Measurements from ENCODE around the gene ZNF81. TPM values are rescaled to one million over a fixed set of nuclear protein-coding genes. Genes with fewer than 3 reads are reported as not detected.

Gene ZNF81
- total RNA-seq, 6 experiments from 2014 or later = 2.4 to 3.8 (median 3.3) TPM

GRCh38 chrX:47807548-47807947 lies 29.2 kb upstream of the ZNF81 start:
- no CpG with 5 or more reads among the region's 12 CpGs for WGBS (ENCODE audit: insufficient coverage, low coverage, low lambda C conversion rate, missing lambda C conversion rate)
- no peak overlapping the region for H3K4me3 ChIP-seq
- H3K36me3 ChIP-seq = no peaks in the 10 kb centered on the region
- H3K4me1 ChIP-seq = no peaks in the 10 kb centered on the region
- no peaks in the 10 kb centered on the region for H3K9me3 ChIP-seq
- no peak overlapping the region for H3K27ac ChIP-seq
- H3K27me3 ChIP-seq = no peaks in the 10 kb centered on the region
- ATAC-seq = peak in 1 of 4 donors; percentile 12
- TF ChIP-seq POLR2A (IDR thresholded peaks at IDR 0.05) = no peak
- TF ChIP-seq CTCF (IDR thresholded peaks at IDR 0.05) = no peak
- no peak for DNase-seq
- intact Hi-C loops (cut with DNase I) = no loop called here

GRCh38 chrX:47808904-47809788 lies 27.6 kb upstream of the ZNF81 start:
- WGBS (ENCODE audit: insufficient coverage, low coverage, low lambda C conversion rate, missing lambda C conversion rate) = 44% methylated on average over 7 of the region's 9 CpGs
- Histone ChIP-seq H3K27ac (no peak overlapping the region), H3K27me3 (no peaks in the 10 kb centered on the region), H3K36me3 (no peaks in the 10 kb centered on the region), H3K4me1 (no peaks in the 10 kb centered on the region), H3K4me3 (no peak overlapping the region), H3K9me3 (no peaks in the 10 kb centered on the region)
- TF ChIP-seq POLR2A (IDR thresholded peaks at IDR 0.05) (no peak), CTCF (IDR thresholded peaks at IDR 0.05) (no peak)
- ATAC-seq = no peak
- no peak for DNase-seq
- intact Hi-C loops (cut with DNase I) = no loop called here

GRCh38 chrX:47814851-47815250 lies 21.9 kb upstream of the ZNF81 start:
- TF ChIP-seq POLR2A (IDR thresholded peaks at IDR 0.05) (no peak), CTCF (IDR thresholded peaks at IDR 0.05) (no peak)
- WGBS (ENCODE audit: insufficient coverage, low coverage, low lambda C conversion rate, missing lambda C conversion rate) = no CpG with 5 or more reads among the region's 1 CpG
- H3K9me3 ChIP-seq = no peaks in the 10 kb centered on the region
- no peak overlapping the region for H3K4me3 ChIP-seq
- ATAC-seq = peak in 1 of 4 donors; percentile 10
- H3K27ac ChIP-seq = no peak overlapping the region
- no peaks in the 10 kb centered on the region for H3K27me3 ChIP-seq
- intact Hi-C loops (cut with DNase I) = no loop called here
- H3K4me1 ChIP-seq = no peaks in the 10 kb centered on the region
- no peak for DNase-seq
- no peaks in the 10 kb centered on the region for H3K36me3 ChIP-seq

GRCh38 chrX:47815901-47816845 lies 20.5 kb upstream of the ZNF81 start:
- Histone ChIP-seq H3K27me3 (no peaks in the 10 kb centered on the region), H3K4me1 (no peaks in the 10 kb centered on the region), H3K4me3 (no peak overlapping the region), H3K27ac (no peak overlapping the region), H3K9me3 (no peaks in the 10 kb centered on the region), H3K36me3 (no peaks in the 10 kb centered on the region)
- WGBS (ENCODE audit: insufficient coverage, low coverage, low lambda C conversion rate, missing lambda C conversion rate) = 29% methylated on average over 4 of the region's 4 CpGs
- TF ChIP-seq POLR2A (IDR thresholded peaks at IDR 0.05) (no peak), CTCF (IDR thresholded peaks at IDR 0.05) (no peak)
- intact Hi-C loops (cut with DNase I) = no loop called here
- DNase-seq (no peak), ATAC-seq (no peak)

Measured in right lobe of liver (tissue), 6 donors.